Measurements from ENCODE around the gene HOXC11.

Gene HOXC11

DNA sequence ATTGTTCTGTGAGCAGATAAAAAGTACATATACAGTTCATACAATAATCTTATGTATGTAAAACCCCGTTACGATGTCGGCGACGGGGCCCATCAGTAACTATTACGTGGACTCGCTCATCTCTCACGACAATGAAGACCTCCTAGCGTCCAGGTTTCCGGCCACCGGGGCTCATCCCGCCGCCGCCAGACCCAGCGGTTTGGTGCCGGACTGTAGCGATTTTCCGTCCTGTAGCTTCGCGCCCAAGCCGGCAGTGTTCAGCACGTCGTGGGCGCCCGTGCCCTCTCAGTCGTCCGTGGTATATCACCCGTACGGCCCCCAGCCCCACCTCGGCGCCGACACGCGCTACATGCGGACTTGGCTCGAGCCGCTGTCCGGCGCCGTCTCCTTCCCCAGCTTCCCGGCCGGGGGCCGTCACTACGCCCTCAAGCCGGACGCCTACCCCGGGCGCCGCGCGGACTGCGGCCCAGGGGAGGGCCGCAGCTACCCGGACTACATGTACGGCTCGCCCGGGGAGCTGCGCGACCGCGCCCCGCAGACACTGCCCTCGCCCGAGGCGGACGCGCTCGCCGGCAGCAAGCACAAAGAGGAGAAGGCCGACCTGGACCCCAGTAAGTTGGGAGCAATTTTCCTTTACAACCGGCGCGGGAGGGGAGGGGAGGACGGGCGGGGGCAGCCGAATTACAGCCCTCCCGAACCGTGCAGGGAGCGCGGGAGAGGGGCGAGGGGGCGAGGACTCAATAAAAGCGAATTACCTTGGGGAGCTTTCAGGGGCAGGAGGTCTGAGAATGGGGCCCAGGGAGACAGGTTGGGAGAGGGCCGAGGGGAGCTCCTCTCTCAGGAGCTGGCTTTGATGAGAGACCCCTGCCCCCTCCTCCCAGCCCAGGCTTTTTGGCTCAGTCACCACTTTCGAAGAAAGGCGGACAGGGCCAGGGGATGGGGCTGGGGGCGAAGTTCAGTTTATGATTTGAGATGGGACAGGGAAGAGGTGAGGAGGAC lies 27.5 kb downstream of the HOXC11 start, which contains the start of gene HOXC9:
HOXC9 (plus strand) TSS at position 46 of the 999 bp plus-strand sequence; CDS start at position 74, 28 bp downstream.
- DNase-seq, result no peak

- no peak for DNase-seq
Observed at GRCh38 chr12:54001283-54002187, 28.6 kb downstream of the HOXC11 start.

- no peak for DNase-seq
Observed at GRCh38 chr12:54002278-54002914, 29.5 kb downstream of the HOXC11 start.

GRCh38 chr12:54002915-54003389 lies 30.0 kb downstream of the HOXC11 start:
- DNase-seq, result no peak

DNA sequence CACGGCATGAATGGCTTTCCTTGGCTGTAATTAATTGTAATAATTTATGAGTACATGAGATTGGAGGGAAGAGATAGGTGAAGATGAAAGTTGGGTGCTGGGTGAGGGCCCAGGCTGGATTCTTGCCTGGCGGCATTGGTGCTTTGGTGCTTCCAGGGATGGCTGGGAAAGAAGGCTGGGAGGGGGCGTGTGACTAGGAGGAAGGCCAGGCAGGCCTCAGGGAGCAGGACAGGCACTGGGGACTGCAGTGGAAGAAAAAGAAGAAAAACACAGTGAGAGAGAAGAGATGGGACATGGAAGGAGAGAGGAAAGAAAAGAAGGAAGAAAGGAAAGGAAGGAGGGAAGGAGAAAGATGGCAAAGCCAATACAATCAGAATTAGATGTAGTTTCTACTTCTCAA lies 30.7 kb downstream of the HOXC11 start:
- no peak for DNase-seq

DNA sequence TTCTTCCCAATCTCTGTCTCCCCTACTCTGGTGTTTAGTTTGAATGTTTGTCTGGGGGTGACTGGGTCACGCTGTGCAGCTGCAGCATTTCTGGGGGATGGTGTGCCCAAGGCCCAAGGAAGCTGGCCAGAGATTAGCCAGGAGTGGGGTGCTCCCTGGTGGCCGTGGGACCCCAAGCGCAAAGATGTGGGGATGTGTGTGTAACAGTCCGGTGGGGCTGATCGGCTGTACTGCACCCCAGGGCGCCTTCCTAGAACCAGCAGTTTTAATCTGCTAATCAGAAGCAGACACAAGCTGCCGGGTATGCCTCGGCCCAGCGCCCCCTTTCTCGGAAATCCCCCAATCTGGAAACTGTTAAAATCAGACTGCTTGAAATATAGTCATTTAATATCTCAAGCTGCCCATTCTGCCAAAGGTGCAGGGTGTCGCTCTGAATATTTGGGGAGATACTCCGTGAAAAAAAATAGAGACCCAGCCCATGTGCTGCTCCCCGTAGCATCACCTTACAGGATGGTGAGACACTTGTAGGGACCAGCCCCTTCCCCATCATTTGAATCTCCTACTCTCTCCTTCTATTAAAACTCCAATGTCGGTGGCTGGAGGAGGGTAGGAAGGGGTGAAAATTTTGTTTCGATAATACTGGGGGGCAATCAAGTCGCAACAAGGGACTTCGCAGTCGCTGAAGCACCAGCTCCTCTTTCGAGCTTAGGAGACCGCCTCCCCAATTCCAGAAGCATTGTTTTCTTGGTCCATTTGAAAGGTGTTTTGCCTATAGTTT lies 31.3 kb downstream of the HOXC11 start:
- DNase-seq, result no peak

DNA sequence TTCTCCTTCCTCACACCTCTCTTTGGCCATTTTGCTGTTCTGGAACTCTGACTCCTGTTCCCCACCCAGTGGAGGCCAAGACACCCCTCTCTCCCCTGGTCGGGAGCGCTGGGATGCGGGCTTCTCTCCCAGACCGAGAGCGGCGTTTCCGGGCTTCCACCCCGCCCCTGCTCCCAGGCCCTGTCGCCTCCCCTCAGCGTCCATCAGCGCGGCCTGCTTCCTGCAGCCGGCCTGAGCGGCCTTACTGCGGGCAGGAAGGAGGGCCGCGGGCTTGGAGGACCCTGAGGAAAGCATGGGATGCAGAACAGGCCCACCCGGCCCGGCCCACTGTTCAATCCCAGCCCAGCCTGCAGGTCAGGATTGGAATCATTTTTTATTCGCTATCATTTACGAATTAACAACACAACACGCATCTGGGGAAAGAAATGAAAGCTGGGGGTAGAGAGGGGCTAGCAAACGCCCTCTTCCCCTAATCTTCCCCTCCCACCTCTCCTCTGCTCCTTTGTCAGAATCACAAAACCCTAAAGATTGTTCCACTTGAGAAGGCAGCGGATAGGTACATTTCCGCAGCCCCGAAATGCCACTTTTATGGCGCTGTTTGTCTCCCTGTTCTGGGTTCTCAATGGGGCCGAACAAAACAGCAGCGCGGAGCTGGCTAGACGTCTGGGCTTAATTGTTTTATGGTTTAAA lies 32.1 kb downstream of the HOXC11 start:
- DNase-seq, result no peak

DNA sequence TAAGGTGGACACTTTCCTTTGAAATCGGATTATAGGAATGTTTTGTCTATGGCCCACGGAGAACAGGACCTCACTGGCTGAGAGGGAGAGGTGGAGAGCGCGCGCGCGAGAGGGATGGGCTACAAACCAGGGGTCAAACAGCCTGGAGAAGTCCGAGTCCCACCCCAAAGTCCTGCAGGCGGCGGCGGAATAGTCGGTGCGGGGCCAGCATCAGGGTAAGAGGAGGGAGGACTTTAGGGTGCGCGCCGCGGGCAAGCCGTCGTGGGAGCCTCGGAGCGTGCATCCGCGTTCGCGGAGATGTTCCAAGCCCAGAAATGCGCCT lies 32.6 kb downstream of the HOXC11 start:
- no peak for DNase-seq

DNA sequence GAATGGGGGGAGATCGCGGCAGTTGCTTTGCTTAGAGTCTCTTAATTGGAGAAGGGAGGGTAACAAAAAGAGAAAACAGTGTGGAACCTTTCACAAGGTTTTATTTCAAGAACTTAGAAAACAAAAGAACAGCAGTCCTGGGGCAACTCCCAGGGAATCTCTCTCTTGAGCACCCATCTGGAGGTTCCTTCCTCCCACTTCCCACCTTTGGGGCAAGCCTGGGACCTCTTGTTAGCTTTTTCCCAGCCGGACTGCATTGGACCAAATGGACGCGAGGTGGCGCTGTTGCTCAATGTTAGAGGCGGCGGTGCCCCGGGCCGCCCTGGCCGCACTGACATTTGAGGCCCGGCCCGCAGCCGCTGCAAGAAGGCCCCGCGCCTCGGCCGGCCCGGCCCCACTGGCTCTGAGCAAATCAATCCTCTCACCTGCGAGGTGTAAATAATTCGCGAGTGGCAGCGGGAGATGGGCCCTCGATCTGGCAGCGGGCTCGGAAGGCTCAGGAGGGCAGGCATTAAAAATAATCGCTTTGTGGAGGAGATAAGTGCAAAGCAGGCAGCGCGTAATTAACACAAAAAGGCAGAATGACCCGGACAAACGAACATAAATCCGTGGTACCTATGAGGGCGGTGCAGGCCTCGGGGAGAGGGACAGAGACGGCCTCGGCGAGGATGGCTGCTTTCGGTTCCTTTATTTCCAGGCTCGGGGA lies 33.1 kb downstream of the HOXC11 start:
- peak; percentile 91 for DNase-seq

DNA sequence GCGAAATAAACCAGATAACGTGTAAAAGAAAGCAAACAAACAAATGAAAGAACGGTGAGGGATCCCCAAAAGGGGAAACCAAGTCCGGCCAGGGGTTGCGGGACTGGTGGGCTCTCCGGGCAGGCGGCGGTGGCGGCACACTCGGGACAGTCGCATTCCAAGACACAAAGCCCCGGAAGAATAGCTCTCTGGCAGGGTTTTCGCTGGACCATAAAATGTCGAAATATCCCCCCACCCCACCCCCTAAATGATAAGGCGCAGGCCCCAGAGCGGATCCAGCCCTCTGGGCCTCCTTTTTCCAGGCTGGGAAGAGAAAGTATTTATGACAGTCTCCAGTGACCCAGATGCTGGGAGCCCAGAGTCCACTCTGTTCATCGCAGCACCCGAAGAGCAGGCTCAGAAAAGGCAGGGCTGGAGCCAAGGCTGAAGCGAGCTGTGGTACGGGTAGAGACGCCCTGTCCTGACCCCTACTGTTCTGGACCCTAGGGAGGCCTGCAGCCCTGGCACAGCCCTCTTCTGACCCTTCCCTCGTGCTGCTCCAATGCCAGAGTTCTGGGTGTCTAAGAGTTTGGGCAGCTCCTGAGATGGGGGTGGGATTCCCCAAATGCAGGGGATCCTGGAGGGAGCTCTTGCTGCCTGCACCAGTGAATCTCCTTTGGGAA lies 33.8 kb downstream of the HOXC11 start:
- no peak for DNase-seq

- no peak for DNase-seq
Observed at GRCh38 chr12:54007538-54008259, 34.8 kb downstream of the HOXC11 start.

DNA sequence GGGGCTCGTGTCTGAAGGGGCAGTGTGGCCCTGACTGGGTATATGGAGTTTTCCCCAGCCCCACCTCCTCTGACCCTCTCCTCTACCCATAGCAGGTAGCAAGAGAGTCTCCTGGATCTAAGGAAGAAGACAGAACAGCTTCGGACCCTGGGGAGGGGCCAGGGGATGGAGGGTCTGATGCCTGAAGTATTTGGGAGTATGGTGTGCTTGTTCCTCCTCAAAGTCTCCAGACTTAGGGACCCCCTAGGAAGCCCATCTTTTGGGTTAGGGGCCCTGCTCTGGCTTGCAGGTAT lies 35.3 kb downstream of the HOXC11 start:
- no peak for DNase-seq

DNA sequence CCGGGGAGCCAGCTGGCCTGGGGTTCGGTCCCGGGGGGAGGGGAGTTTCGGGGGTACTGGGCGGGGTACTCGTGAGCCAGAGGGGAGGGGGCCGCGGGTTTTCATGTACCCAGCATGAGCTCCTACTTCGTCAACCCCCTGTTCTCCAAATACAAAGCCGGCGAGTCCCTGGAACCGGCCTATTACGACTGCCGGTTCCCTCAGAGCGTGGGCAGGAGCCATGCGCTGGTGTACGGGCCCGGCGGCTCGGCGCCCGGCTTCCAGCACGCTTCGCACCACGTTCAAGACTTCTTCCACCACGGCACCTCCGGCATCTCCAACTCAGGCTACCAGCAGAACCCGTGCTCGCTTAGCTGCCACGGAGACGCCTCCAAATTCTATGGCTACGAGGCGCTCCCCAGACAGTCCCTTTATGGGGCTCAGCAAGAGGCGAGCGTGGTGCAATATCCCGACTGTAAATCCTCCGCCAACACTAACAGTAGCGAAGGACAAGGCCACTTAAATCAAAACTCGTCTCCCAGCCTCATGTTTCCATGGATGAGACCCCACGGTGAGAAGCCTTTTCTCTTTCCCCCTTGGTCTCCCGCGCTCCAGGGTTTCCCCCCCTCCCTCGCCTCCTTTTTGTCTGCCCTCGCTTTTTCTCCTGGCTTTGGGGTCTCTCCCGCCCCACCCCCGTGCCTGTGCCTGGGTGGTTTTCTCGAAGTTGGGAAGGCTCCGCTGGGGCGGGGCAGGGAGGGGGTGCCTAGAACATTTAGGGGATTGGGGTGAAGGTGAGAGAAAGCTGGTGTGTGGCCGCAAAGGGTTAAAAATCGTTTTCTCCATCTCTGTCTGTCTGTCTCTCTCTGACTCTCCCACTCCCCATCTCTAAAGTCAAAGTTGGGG lies 36.5 kb downstream of the HOXC11 start:
- DNase-seq, result no peak

- no peak for DNase-seq
Observed at GRCh38 chr12:54010053-54010971, 37.4 kb downstream of the HOXC11 start.

GRCh38 chr12:54010972-54011664 lies 38.2 kb downstream of the HOXC11 start:
- no peak for DNase-seq

- no peak for DNase-seq
Observed at GRCh38 chr12:54011665-54012532, 39.0 kb downstream of the HOXC11 start.

Measured in hematopoietic multipotent progenitor cell treated with erythropoietin and hydrocortisone succinate and interleukin-3 and kit ligand, for 6 days (in vitro differentiated cells).